CD4-positive, alpha-beta T cell treated with Interleukin-15 for 1 hour (primary cell): Measurements from ENCODE around the gene TNIK.
A peak's percentile ranks its signal among the peaks of the same experiment; 100 is the strongest.

Experiments used
- DNase-seq: peaks from one replicate; pipeline ENCODE4 v3.0.0-alpha.2; 2020

The TNIK gene

GRCh38 chr3:171459942-171460724 is at the start of gene TNIK:
Gene TNIK (minus strand): TSS chr3:171460405. CDS start chr3:171460063, 342 bp downstream.
- DNase-seq, result peak; percentile 92

- DNase-seq, result no peak
Observed at GRCh38 chr3:171508676-171509075, 48.5 kb upstream of the TNIK start.

GRCh38 chr3:171508206-171508605 is 48.0 kb upstream of the TNIK start:
- no peak for DNase-seq

GRCh38 chr3:171506743-171507319 is 46.6 kb upstream of the TNIK start:
- no peak for DNase-seq

- DNase-seq, result no peak
Observed at GRCh38 chr3:171505822-171506333, 45.7 kb upstream of the TNIK start.

GRCh38 chr3:171504376-171504775 is 44.2 kb upstream of the TNIK start:
- no peak for DNase-seq

- DNase-seq, result no peak
Observed at GRCh38 chr3:171503817-171504216, 43.6 kb upstream of the TNIK start.

GRCh38 chr3:171498921-171499320 is 38.7 kb upstream of the TNIK start:
- no peak for DNase-seq

GRCh38 chr3:171497468-171497867 is 37.3 kb upstream of the TNIK start:
- DNase-seq, result no peak

GRCh38 chr3:171495413-171495812 is 35.2 kb upstream of the TNIK start:
- no peak for DNase-seq

GRCh38 chr3:171494457-171495109 is 34.4 kb upstream of the TNIK start:
- no peak for DNase-seq

- no peak for DNase-seq
Observed at GRCh38 chr3:171491361-171491760, 31.2 kb upstream of the TNIK start.

GRCh38 chr3:171490901-171491300 is 30.7 kb upstream of the TNIK start:
- no peak for DNase-seq

- DNase-seq, result no peak
Observed at GRCh38 chr3:171489348-171489747, 29.1 kb upstream of the TNIK start.

GRCh38 chr3:171488479-171488878 is 28.3 kb upstream of the TNIK start:
- DNase-seq, result no peak

GRCh38 chr3:171487382-171487781 is 27.2 kb upstream of the TNIK start:
- no peak for DNase-seq

- DNase-seq, result no peak
Observed at GRCh38 chr3:171485338-171485737, 25.1 kb upstream of the TNIK start.

GRCh38 chr3:171481011-171481410 is 20.8 kb upstream of the TNIK start:
- DNase-seq, result no peak

GRCh38 chr3:171480526-171480925 is 20.3 kb upstream of the TNIK start:
- no peak for DNase-seq

GRCh38 chr3:171476532-171477102 is 16.4 kb upstream of the TNIK start:
- DNase-seq, result no peak

- no peak for DNase-seq
Observed at GRCh38 chr3:171472552-171472951, 12.3 kb upstream of the TNIK start.

GRCh38 chr3:171470714-171471227 is 10.6 kb upstream of the TNIK start:
- no peak for DNase-seq

GRCh38 chr3:171469376-171469775 is 9.2 kb upstream of the TNIK start:
- DNase-seq, result no peak
